Endodermal cell (in vitro differentiated cells): Measurements from ENCODE around the gene CLIC3. TPM values are rescaled to one million over a fixed set of nuclear protein-coding genes. Genes with fewer than 3 reads are reported as not detected.
A peak's percentile ranks its signal among the peaks of the same experiment; 100 is the strongest.

Experiments
- DNase-seq: peaks from one replicate; pipeline ENCODE4 v3.0.0-alpha.2; 2017
- H3K27ac ChIP-seq: 2 replicates; pipeline ENCODE4 v1.5.1; 2013; ENCODE audit warnings: mild to moderate bottlenecking, low read depth, low read length, moderate library complexity
- H3K27me3 ChIP-seq: 2 replicates; pipeline ENCODE4 v1.6.1; 2013; ENCODE audit warnings: mild to moderate bottlenecking, low read length, moderate library complexity; ENCODE audit not compliant: insufficient read depth, control insufficient read depth, poor library complexity, severe bottlenecking
- H3K36me3 ChIP-seq: 2 replicates; pipeline ENCODE4 v1.7.0; 2013; ENCODE audit warnings: mild to moderate bottlenecking, low read length, moderate library complexity; ENCODE audit not compliant: control insufficient read depth, insufficient read depth
- H3K4me1 ChIP-seq: one replicate; pipeline ENCODE4 v1.7.0; 2013; ENCODE audit warnings: low read length; ENCODE audit not compliant: control insufficient read depth, insufficient read depth
- H3K4me3 ChIP-seq: 2 replicates; pipeline ENCODE4 v1.5.1; 2013; ENCODE audit warnings: mild to moderate bottlenecking, low read length, moderate library complexity
- H3K9ac ChIP-seq: 2 replicates; pipeline ENCODE4 v1.6.1; 2013; ENCODE audit warnings: mild to moderate bottlenecking, low read length, moderate library complexity; ENCODE audit not compliant: poor library complexity, severe bottlenecking; ENCODE audit errors: extremely low read depth
- H3K9me3 ChIP-seq: 2 replicates; pipeline ENCODE4 v1.6.1; 2013; ENCODE audit warnings: mild to moderate bottlenecking, low read length, moderate library complexity; ENCODE audit not compliant: control insufficient read depth
- H3K27ac Mint-ChIP-seq: 2 replicates; pipeline ENCODE4 v1.8.0; 2020; ENCODE audit warnings: mixed read lengths
- H3K27me3 Mint-ChIP-seq: 2 replicates; pipeline ENCODE4 v1.8.0; 2021; ENCODE audit warnings: mild to moderate bottlenecking, mixed read lengths; ENCODE audit not compliant: insufficient read depth
- H3K36me3 Mint-ChIP-seq: 2 replicates; pipeline ENCODE4 v1.8.0; 2020; ENCODE audit warnings: low read depth, mixed read lengths
- H3K4me1 Mint-ChIP-seq: 2 replicates; pipeline ENCODE4 v1.8.0; 2020; ENCODE audit warnings: mixed read lengths
- H3K4me3 Mint-ChIP-seq: 2 replicates; pipeline ENCODE4 v1.8.0; 2020; ENCODE audit warnings: mild to moderate bottlenecking, moderate library complexity, mixed read lengths
- H3K9me3 Mint-ChIP-seq: 2 replicates; pipeline ENCODE4 v1.8.0; 2020; ENCODE audit warnings: mild to moderate bottlenecking, mixed read lengths
- CTCF ChIP-seq: fragments of 200-600 bp; sonication (generic); conservative IDR thresholded peaks from 2 replicates; pipeline ENCODE4 v1.5.0; 2021; ENCODE audit warnings: antibody characterized with exemption, mild to moderate bottlenecking
- WGBS, 2 experiments: methylation state at CpG; one replicate each; pipeline versions ENCODE4 v1.1.5 to v1.1.7; 2013; ENCODE audit warnings: missing lambda C conversion rate in 2 of 2, mixed read lengths in 1 of 2; ENCODE audit not compliant: insufficient coverage in 1 of 2, insufficient read length in 1 of 2; 5-methylcytosine and 5-hydroxymethylcytosine counted together
- total RNA-seq, 2 donors: library from RNA; stranded (reverse); fragmentation: NEBNext Ultra II Directional in 1 of 2; extraction: Animal tissue kit (Norgen Biotek cat#: 25700) in 1 of 2; gene quantifications; 2 replicates in 1 of 2; 3 replicates in 1 of 2; pipeline ENCODE4 v1.2.1, GENCODE V29; 2021

CLIC3 gene
- total RNA-seq, 2 donors from 2014 or later = 0.46 TPM; not detected in 1

- Mint-ChIP-seq H3K27ac (no peak overlapping the region), H3K4me3 (peak overlapping the region; percentile 44), H3K9me3 (no peaks in the 10 kb centered on the region), H3K4me1 (no peaks in the 10 kb centered on the region), H3K36me3 (no peaks in the 10 kb centered on the region), H3K27me3 (peaks cover 16% of the 10 kb centered on the region)
- 46 to 51% methylated on average over 17 to 19 of the region's 19 CpGs for WGBS, 2 experiments
- Histone ChIP-seq H3K9ac (no peak overlapping the region), H3K27ac (no peak overlapping the region), H3K36me3 (no peaks in the 10 kb centered on the region), H3K27me3 (peaks cover 17% of the 10 kb centered on the region), H3K4me3 (peak overlapping the region; percentile 81), H3K4me1 (no peaks in the 10 kb centered on the region), H3K9me3 (no peaks in the 10 kb centered on the region)
- TF ChIP-seq CTCF = peak; percentile 93
- DNase-seq = peak; percentile 96
Observed at GRCh38 chr9:137029058-137029936, 32.9 kb upstream of the CLIC3 start.

DNA sequence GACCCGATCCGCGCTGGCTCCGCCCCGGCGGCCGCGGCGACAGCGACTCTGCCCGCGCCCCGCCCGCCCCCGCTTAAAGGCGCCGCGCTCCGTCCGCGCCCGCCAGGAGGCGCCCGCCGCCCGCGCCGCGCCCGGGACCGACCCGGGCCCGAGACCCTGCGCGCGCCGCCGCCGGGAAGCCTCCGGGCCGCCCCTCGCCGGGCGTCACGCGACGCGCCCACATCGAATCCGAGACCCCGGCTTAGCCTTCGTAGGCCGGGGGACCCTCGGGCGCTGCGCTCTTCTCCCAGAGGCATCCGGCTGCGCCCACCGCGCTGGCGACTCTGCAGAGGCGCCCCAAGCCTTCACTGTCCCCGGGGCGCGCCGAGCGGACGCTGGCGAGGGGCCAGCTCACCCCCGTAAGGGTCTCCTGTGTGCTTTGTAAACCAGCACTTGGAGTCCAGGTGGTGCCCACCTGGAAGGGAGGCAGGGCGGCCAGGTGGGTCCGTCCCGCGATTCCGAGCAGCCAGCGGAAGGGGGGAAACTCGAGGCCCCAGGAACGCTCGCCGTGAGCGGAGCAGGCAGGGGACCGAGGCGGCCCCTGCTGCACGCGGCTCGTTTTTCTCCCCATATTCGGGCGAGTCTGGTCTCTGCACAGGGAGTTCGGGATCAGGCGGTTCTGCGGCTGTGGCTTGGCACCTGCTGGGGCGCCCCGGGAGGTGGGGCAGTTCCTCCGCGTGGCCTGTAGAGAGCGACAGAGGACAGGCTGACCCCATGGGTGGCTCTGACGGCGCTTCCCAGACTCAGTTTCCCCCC is 32.1 kb upstream of the CLIC3 start:
- no peak overlapping the region for H3K9ac ChIP-seq
- peak; percentile 18 for TF ChIP-seq CTCF
- H3K36me3 Mint-ChIP-seq = no peaks in the 10 kb centered on the region

GRCh38 chr9:137027369-137028262 is 31.2 kb upstream of the CLIC3 start, which contains the start of gene ABCA2:
Gene ABCA2 (minus strand): TSS chr9:137028237. CDS start chr9:137028140, 97 bp downstream.
- peak within 1 kb of the TSS; percentile 53 for H3K4me3 Mint-ChIP-seq
- no peaks in the 10 kb centered on the region for H3K9me3 ChIP-seq
- H3K4me3 ChIP-seq = peak within 1 kb of the TSS; percentile 81
- H3K27ac ChIP-seq = no peak within 1 kb of the TSS
- no peaks in the 10 kb centered on the region for H3K4me1 Mint-ChIP-seq
- peak; percentile 73 for DNase-seq
- H3K27me3 ChIP-seq = peaks cover 17% of the 10 kb centered on the region
- 2 to 8% methylated on average over 37 to 95 of the region's 95 CpGs for WGBS, 2 experiments
- H3K9me3 Mint-ChIP-seq = no peaks in the 10 kb centered on the region
- no peak within 1 kb of the TSS for H3K9ac ChIP-seq
- no peak within 1 kb of the TSS for H3K27ac Mint-ChIP-seq
- no peak for TF ChIP-seq CTCF
- no peaks in the 10 kb centered on the region for H3K36me3 Mint-ChIP-seq
- no peaks in the 10 kb centered on the region for H3K4me1 ChIP-seq
- H3K27me3 Mint-ChIP-seq = peaks cover 14% of the 10 kb centered on the region
- no peaks in the 10 kb centered on the region for H3K36me3 ChIP-seq

More for the DNA sequence above, 32.1 kb upstream of the CLIC3 start:
- Mint-ChIP-seq H3K4me1 (no peaks in the 10 kb centered on the region), H3K9me3 (no peaks in the 10 kb centered on the region), H3K27me3 (peaks cover 16% of the 10 kb centered on the region), H3K27ac (no peak overlapping the region), H3K4me3 (peak overlapping the region; percentile 44)
- Histone ChIP-seq H3K9me3 (no peaks in the 10 kb centered on the region), H3K27me3 (peaks cover 17% of the 10 kb centered on the region), H3K36me3 (no peaks in the 10 kb centered on the region), H3K27ac (no peak overlapping the region), H3K4me3 (peak overlapping the region; percentile 81), H3K4me1 (no peaks in the 10 kb centered on the region)
- 4 to 6% methylated on average over 43 to 98 of the region's 98 CpGs for WGBS, 2 experiments
- DNase-seq = peak; percentile 83
